Measurements from ENCODE around the gene ANGPTL2. TPM values are rescaled to one million over a fixed set of nuclear protein-coding genes. Genes with fewer than 3 reads are reported as not detected.

The ANGPTL2 gene
- total and polyA plus RNA-seq, 2 of the 4 experiments (the other 2 are of a cell fraction): 9.5 to 25.1 TPM

- H3K36me3 ChIP-seq (ENCODE audit: control insufficient read depth, insufficient read depth, low read length): no peaks in the 10 kb centered on the region
- TF ChIP-seq RFX5 (IDR thresholded peaks at IDR 0.05; ENCODE audit: low read depth, low read length) (no peak), NFE2L2 (IDR thresholded peaks at IDR 0.05; ENCODE audit: low read depth, low read length) (peak; percentile 52; the same call in 1 of the 2 replicates), MAZ (IDR thresholded peaks at IDR 0.05; ENCODE audit: borderline replicate concordance, low read depth, low read length) (peak; percentile 94), USF2 (IDR thresholded peaks at IDR 0.05; ENCODE audit: low read depth, low read length) (0 out of 2 replicates have a peak, but pooled peaks have one; percentile 23), SMC3 (IDR thresholded peaks at IDR 0.05; ENCODE audit: low read depth, low read length) (no peak; the same call in none of the 2 replicates), FOS (IDR thresholded peaks at IDR 0.05; ENCODE audit: low read depth, low read length) (peak; percentile 85), MAFK (IDR thresholded peaks at IDR 0.05; ENCODE audit: low read depth, low read length) (no peak), ELK1 (IDR thresholded peaks at IDR 0.05; ENCODE audit: borderline replicate concordance, low read depth, low read length) (no peak), BHLHE40 (IDR thresholded peaks at IDR 0.05; ENCODE audit: low read depth, low read length) (peak; percentile 67), CEBPB (IDR thresholded peaks at IDR 0.05; ENCODE audit: low read depth, low read length) (peak; percentile 8; the same call in 1 of the 2 replicates), RAD21 (IDR thresholded peaks at IDR 0.05; ENCODE audit: low read length) (0 out of 2 replicates have a peak, but pooled peaks have one; percentile 15), POLR2A (IDR thresholded peaks at IDR 0.05; ENCODE audit: low read depth, low read length) (peak; percentile 71), MXI1 (IDR thresholded peaks at IDR 0.05; ENCODE audit: borderline replicate concordance, low read depth, low read length) (no peak; the same call in 1 of the 2 replicates), RCOR1 (IDR thresholded peaks at IDR 0.05; ENCODE audit: insufficient replicate concordance, low read length) (peak; percentile 95)
Observed at GRCh38 chr9:127133739-127134167, 11.3 kb upstream of the ANGPTL2 start.

More at GRCh38 chr9:127133739-127134167, 11.3 kb upstream of the ANGPTL2 start:
- H4K8ac ChIP-seq (ENCODE audit: low read depth in 2 of 2, low read length in 2 of 2): peak overlapping the region; percentile 29 to 88; a peak in 3 of 4 replicates
- peak overlapping the region; percentile 94 for H2AK9ac ChIP-seq (replicated peaks; ENCODE audit: low read depth, low read length, poor library complexity)
- BruUV-seq (replicated peaks): no TSS peak
- ATAC-seq (ENCODE audit: low read depth) (peak; percentile 68), DNase-seq (peak; percentile 91)
- peaks cover 3% of the 10 kb centered on the region; the same call in 1 of the 2 replicates for H4K20me1 ChIP-seq (ENCODE audit: insufficient read depth, low read length)
- no peaks in the 10 kb centered on the region for H3K9me3 ChIP-seq (ENCODE audit: control insufficient read depth, insufficient read depth, low read length)
- peaks cover 26% of the 10 kb centered on the region for H3K9me1 ChIP-seq (ENCODE audit: insufficient read depth, low read length)
- H2AFZ ChIP-seq (replicated peaks; ENCODE audit: low read length, poor library complexity): peak overlapping the region; percentile 81
- peaks cover 43% of the 10 kb centered on the region for H3K4me1 ChIP-seq (ENCODE audit: control insufficient read depth, insufficient read depth, low read length)
- peak overlapping the region; percentile 47; the same call in 1 of the 2 replicates for H3K56ac ChIP-seq (ENCODE audit: extremely low read depth, insufficient read depth, low read length)
- ChIA-PET POLR2A (ENCODE audit: unreplicated experiment) (interaction anchor here (0.6 to 1.0 kb wide), 3 partner anchors 12 to 132 kb away, joined by 3 to 6 read pairs (median 4); no protein-coding TSS in a partner anchor), CTCF (interaction anchor here (0.9 kb wide), 1 partner anchor 26 kb away, joined by 6 read pairs; no protein-coding TSS in a partner anchor)
- peak overlapping the region; percentile 93 for H4K91ac ChIP-seq (ENCODE audit: insufficient read depth, low read depth, low read length)
- peak overlapping the region; percentile 80; the same call in 1 of the 2 replicates for H3K23ac ChIP-seq (ENCODE audit: low read depth, low read length)
- 0 out of 2 replicates have a peak, but pooled peaks cover 4% of the 10 kb centered on the region for H3K27me3 ChIP-seq (ENCODE audit: control insufficient read depth, insufficient read depth, low read length)
- H2BK5ac ChIP-seq (ENCODE audit: low read depth, low read length, poor library complexity, severe bottlenecking): peak overlapping the region; percentile 90
- peak overlapping the region; percentile 96; the same call in 1 of the 2 replicates for H4K5ac ChIP-seq (ENCODE audit: low read depth, low read length)
- H3K4me3 ChIP-seq (ENCODE audit: insufficient read depth, low read depth, low read length): no peak overlapping the region
- H3K4me2 ChIP-seq (ENCODE audit: low read depth, low read length): peak overlapping the region; percentile 73
- peak overlapping the region; percentile 94 for H2BK120ac ChIP-seq (ENCODE audit: low read depth, low read length)
- dilution Hi-C loops (cut with HindIII; ENCODE audit: low sequenced_read_pairs, unreplicated experiment) (no loop called here), in situ Hi-C loops (cut with MboI; ENCODE audit: low sequenced_read_pairs) (no loop called here), intact Hi-C loops (cut with micrococcal nuclease) (loop anchor here (1.0 kb wide), 1 partner anchor 54 kb away; no protein-coding TSS in a partner anchor)
- H3K14ac ChIP-seq (replicated peaks; ENCODE audit: low read depth, low read length): peak overlapping the region; percentile 85; the same call in 1 of the 2 replicates
- H2BK15ac ChIP-seq (ENCODE audit: low read depth, low read length): peak overlapping the region; percentile 11; the same call in 1 of the 3 replicates
- H3K18ac ChIP-seq (ENCODE audit: low read depth, low read length): peak overlapping the region; percentile 36; the same call in 1 of the 2 replicates
- H2AK5ac ChIP-seq (ENCODE audit: low read depth, low read length): peak overlapping the region; percentile 94; the same call in 1 of the 2 replicates
- peak overlapping the region; percentile 79 for H3K27ac ChIP-seq (ENCODE audit: insufficient read depth, low read length)
- WGBS, 2 experiments (ENCODE audit: extremely low coverage in 2 of 2, insufficient read length in 1 of 2): 0% methylated on average over 1 of the region's 13 CpGs; no CpG with 5 or more reads in 1 of the 2 experiments
- H3K9ac ChIP-seq (ENCODE audit: low read depth, low read length): no peak overlapping the region; the same call in 1 of the 2 replicates
- H3K4ac ChIP-seq (ENCODE audit: low read depth, low read length): peak overlapping the region; percentile 94
- H3K79me1 ChIP-seq (ENCODE audit: low read depth in 1 of 2, low read length in 2 of 2): peaks cover 0 to 11% of the 10 kb centered on the region in 2 experiments; a peak in 2 of 4 replicates
- peak overlapping the region; percentile 92 for H2BK20ac ChIP-seq (ENCODE audit: low read depth, low read length)
